Measurements from ENCODE around the gene GPSM1.

DNA sequence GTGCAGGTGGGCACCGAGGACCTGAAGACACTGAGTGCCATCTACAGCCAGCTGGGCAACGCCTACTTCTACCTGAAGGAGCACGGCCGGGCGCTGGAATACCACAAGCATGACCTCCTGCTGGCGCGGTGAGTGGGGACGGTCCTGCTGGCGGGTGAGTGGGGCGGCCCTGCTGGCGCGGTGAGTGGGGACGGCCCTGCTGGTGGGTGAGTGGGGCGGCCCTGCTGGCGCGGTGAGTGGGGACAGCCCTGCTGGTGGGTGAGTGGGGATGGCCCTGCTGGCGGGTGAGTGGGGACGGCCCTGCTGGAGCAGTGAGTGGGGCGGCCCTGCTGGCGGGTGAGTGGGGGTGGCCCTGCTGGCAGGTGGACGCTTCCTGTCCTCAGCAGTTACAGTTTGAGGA, 7.2 kb downstream of the GPSM1 start:
- TF ChIP-seq, protein P1, sequence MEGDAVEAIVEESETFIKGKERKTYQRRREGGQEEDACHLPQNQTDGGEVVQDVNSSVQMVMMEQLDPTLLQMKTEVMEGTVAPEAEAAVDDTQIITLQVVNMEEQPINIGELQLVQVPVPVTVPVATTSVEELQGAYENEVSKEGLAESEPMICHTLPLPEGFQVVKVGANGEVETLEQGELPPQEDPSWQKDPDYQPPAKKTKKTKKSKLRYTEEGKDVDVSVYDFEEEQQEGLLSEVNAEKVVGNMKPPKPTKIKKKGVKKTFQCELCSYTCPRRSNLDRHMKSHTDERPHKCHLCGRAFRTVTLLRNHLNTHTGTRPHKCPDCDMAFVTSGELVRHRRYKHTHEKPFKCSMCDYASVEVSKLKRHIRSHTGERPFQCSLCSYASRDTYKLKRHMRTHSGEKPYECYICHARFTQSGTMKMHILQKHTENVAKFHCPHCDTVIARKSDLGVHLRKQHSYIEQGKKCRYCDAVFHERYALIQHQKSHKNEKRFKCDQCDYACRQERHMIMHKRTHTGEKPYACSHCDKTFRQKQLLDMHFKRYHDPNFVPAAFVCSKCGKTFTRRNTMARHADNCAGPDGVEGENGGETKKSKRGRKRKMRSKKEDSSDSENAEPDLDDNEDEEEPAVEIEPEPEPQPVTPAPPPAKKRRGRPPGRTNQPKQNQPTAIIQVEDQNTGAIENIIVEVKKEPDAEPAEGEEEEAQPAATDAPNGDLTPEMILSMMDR (IDR thresholded peaks at IDR 0.05) = no peak
- no peak for TF ChIP-seq POLR2A (IDR thresholded peaks at IDR 0.05)
